Measurements from ENCODE around the gene B4GALT3.
A peak's percentile ranks its signal among the peaks of the same experiment; 100 is the strongest.
"Not testable (repeated sequence)": the region's sequence is repeated elsewhere in the genome, so short reads cannot be mapped to it uniquely, and the experiment has no call there.

Gene B4GALT3

GRCh38 chr1:161177112-161177935 lies at the start of gene B4GALT3:
TSS of gene B4GALT3 (minus strand) at chr1:161177507. CDS start at chr1:161176060, 1,447 bp downstream.
- peak; percentile 90 to 99 (median 95) for DNase-seq (ENCODE audit: low read depth in 2 of 3, low spot score in 1 of 3)

- no peak for DNase-seq (ENCODE audit: low read depth in 2 of 3, low spot score in 1 of 3)
These were observed 49.5 kb upstream of the B4GALT3 start for GRCh38 chr1:161226759-161227158.

- DNase-seq (ENCODE audit: low read depth in 2 of 3, low spot score in 1 of 3): no peak
These were observed 49.0 kb upstream of the B4GALT3 start for GRCh38 chr1:161226320-161226711.

- DNase-seq (ENCODE audit: low read depth in 2 of 3, low spot score in 1 of 3): peak; percentile 82 to 87 (median 86)
These were observed 48.4 kb upstream of the B4GALT3 start, which contains the start of gene TOMM40L for GRCh38 chr1:161225534-161226319. TSS of gene TOMM40L (plus strand) at chr1:161226060. CDS start at chr1:161226490, 430 bp downstream.

- no peak for DNase-seq (ENCODE audit: low read depth in 2 of 3, low spot score in 1 of 3)
These were observed 47.8 kb upstream of the B4GALT3 start for GRCh38 chr1:161225178-161225533.

- DNase-seq (ENCODE audit: low read depth in 2 of 3, low spot score in 1 of 3): not testable (repeated sequence)
These were observed 47.4 kb upstream of the B4GALT3 start for GRCh38 chr1:161224695-161225087.

GRCh38 chr1:161223805-161224694 lies 46.7 kb upstream of the B4GALT3 start:
- DNase-seq (ENCODE audit: low read depth in 2 of 3, low spot score in 1 of 3): no peak

GRCh38 chr1:161222175-161223019 lies 45.1 kb upstream of the B4GALT3 start:
- no peak for DNase-seq (ENCODE audit: low read depth in 2 of 3, low spot score in 1 of 3)

GRCh38 chr1:161220002-161220401 lies 42.7 kb upstream of the B4GALT3 start:
- DNase-seq (ENCODE audit: low read depth in 2 of 3, low spot score in 1 of 3): no peak

- DNase-seq (ENCODE audit: low read depth in 2 of 3, low spot score in 1 of 3): no peak
These were observed 42.0 kb upstream of the B4GALT3 start for GRCh38 chr1:161219078-161219892.

GRCh38 chr1:161218301-161219077 lies 41.2 kb upstream of the B4GALT3 start:
- no peak for DNase-seq (ENCODE audit: low read depth in 2 of 3, low spot score in 1 of 3)

GRCh38 chr1:161217831-161218230 lies 40.5 kb upstream of the B4GALT3 start:
- no peak for DNase-seq (ENCODE audit: low read depth in 2 of 3, low spot score in 1 of 3)

GRCh38 chr1:161216945-161217712 lies 39.8 kb upstream of the B4GALT3 start:
- DNase-seq (ENCODE audit: low read depth in 2 of 3, low spot score in 1 of 3): no peak

GRCh38 chr1:161215076-161215475 lies 37.8 kb upstream of the B4GALT3 start, which contains the start of gene FCER1G:
TSS of gene FCER1G (plus strand) at chr1:161215295. CDS start at chr1:161215322, 27 bp downstream.
- no peak for DNase-seq (ENCODE audit: low read depth in 2 of 3, low spot score in 1 of 3)

GRCh38 chr1:161214369-161214768 lies 37.1 kb upstream of the B4GALT3 start:
- no peak for DNase-seq (ENCODE audit: low read depth in 2 of 3, low spot score in 1 of 3)

GRCh38 chr1:161209790-161210409 lies 32.6 kb upstream of the B4GALT3 start:
- DNase-seq (ENCODE audit: low read depth in 2 of 3, low spot score in 1 of 3): peak; percentile 58 to 71 (median 60)

GRCh38 chr1:161207173-161207572 lies 29.9 kb upstream of the B4GALT3 start:
- no peak for DNase-seq (ENCODE audit: low read depth in 2 of 3, low spot score in 1 of 3)
